GM20431 (cell line): ENCODE measurements around the gene ZNF750.

Experiments
- in situ Hi-C: fragments of 300-500 bp; cut with MseI, MboI; formaldehyde crosslinking; loops from one replicate; pipeline ENCODE4 v1.15.0; 2020; ENCODE audit warnings: low sequenced_read_pairs; ENCODE audit not compliant: unreplicated experiment

Gene ZNF750

GRCh38 chr17:82873521-82873920 is 33.7 kb upstream of the ZNF750 start:
- in situ Hi-C loops: no loop called here

- in situ Hi-C loops: no loop called here
Observed at GRCh38 chr17:82872591-82873520, 33.0 kb upstream of the ZNF750 start.

GRCh38 chr17:82871776-82872561 is 32.1 kb upstream of the ZNF750 start:
- in situ Hi-C loops: no loop called here

DNA sequence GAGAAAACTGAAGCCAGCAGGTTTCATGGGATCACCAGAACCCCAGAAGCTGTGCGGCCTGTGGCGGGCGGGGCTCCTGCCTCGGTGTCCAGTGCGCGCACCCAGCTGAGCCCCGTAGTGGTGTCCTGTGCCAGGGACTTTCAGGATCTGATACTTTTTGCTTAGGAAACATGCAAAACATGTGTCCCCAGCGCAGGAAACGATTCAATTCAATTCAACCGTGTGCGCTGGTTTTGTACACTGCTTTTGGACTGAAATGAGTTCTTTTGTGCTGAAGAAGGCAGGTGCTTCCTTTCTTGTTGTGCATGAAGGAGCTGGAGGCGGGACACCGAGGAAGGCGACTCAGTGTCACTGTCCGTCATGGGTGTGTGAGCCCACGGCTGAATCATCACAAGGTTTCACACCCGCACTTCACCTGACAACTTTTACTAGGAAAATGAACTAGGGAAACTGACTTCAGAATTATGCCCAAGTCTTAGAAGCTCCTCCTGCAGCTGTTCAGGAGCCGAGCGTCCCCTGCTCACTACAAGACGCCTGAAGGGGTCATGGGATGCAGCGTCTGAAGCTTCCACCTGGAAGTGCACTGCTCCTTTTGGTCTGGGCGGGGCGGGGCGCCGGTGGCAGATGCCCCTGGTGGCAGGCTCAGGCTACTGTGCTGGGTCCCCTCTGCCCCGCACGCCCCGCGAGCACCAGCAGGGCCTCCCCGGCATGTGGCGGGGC is 31.4 kb upstream of the ZNF750 start:
- in situ Hi-C loops: no loop called here

DNA sequence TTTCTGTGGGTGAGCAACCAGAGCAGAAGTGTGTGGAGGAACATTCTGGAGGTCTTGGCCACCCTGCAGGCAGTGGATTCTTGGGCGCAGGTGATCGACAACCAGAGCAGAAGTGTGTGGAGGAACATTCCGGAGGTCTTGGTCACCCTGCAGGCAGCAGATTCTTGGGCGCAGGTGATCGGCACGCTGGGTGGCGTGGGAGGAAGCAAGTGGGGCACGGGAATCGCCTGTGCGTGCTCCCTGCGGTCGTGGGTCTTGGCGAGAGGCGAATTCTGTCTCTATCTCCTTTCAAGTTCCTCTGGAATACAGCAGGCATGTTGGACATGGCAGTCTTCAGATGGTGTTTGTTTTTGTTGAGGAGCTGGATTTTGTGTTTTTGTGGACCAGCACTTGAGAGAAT is 30.7 kb upstream of the ZNF750 start:
- in situ Hi-C loops: no loop called here

DNA sequence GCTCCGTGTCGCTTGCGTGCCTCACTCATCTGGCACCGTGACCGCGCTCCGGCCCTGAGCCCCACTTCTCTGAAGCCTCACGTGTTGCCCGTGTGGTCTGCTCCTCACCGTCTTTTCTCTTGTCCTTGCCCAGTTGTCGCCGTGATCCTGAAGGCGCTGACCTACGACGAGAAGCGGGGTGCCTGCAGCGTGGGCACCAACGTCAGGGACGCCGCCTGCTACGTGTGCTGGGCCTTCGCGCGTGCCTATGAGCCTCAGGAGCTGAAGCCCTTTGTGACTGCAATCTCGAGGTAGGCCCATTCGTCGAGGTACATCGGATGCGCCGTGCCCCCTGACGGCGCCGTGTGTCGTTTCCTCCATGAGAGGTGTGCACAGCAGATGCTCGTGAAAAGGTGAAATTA is 30.3 kb upstream of the ZNF750 start:
- in situ Hi-C loops: no loop called here

GRCh38 chr17:82869536-82869935 is 29.7 kb upstream of the ZNF750 start:
- in situ Hi-C loops: no loop called here

DNA sequence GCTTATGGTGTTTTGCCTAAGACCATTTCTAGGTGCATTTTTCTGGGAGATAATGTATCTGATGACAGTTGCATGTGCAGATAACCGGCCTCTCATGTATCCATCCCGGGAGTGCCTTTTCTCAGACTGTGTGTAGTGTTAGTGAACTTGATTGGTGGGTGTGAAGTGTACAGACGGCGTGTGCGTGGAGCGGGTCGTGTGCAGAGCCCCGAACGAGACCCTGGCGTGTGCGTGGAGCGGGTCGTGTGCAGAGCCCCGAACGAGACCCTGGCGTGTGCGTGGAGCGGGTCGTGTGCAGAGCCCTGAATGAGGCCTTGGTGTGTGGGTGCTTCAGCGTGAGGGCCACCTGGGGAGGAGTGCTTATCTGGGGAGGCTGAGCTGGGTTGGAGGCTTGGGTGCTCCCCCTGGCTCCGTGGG is 28.9 kb upstream of the ZNF750 start:
- in situ Hi-C loops: no loop called here

GRCh38 chr17:82867763-82868325 is 28.0 kb upstream of the ZNF750 start:
- in situ Hi-C loops: no loop called here

GRCh38 chr17:82866590-82867191 is 26.9 kb upstream of the ZNF750 start:
- in situ Hi-C loops: no loop called here

DNA sequence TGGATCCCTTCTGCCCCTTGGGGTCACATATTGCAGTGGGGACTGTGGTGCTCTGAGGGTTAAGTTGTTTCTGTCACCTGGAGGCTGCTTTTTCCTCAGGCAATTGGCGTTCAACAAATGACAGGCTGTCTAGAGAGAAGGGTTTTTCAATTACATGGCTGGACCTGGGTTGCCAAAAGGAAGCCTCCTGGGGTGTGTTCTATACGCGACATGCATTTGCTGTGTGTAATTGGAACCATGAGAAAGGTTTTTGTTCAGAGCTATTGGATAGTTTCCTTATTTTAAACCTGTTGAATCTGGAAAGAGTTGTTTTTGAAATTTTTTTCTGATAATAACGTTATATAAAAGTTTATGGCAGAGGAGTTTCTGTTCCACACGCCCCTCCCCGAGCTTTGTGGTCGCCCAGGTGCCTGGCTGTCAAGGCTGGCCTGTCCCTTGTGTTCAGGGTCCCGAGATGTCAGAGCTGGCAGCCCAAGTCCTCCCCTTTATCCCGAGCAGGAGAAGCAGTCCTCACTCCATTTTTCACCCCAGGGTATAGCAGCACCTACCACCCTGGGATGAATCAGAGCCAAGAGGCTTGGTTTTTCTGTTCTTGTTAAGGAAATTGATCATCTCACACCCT is 26.1 kb upstream of the ZNF750 start:
- in situ Hi-C loops: no loop called here

DNA sequence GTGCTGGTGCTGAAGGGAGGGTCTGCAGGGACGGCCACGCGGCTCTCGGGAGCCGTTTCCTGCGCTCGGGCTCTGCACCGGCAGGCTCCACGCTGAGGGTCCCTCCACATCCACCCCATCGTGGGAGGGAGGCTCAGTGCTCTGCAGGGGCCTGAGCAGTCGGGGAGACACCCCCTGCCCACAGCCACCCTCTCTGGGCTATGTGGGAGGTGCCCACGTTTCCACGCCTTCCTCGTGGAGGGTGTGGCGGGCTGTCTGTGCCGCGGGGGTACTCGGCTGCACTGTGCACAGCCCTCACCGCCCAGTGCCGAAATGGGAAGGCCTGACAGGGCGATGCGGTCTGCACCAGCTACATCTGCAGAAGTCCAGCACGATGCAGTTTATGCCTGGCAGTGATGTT is 25.5 kb upstream of the ZNF750 start:
- in situ Hi-C loops: no loop called here

DNA sequence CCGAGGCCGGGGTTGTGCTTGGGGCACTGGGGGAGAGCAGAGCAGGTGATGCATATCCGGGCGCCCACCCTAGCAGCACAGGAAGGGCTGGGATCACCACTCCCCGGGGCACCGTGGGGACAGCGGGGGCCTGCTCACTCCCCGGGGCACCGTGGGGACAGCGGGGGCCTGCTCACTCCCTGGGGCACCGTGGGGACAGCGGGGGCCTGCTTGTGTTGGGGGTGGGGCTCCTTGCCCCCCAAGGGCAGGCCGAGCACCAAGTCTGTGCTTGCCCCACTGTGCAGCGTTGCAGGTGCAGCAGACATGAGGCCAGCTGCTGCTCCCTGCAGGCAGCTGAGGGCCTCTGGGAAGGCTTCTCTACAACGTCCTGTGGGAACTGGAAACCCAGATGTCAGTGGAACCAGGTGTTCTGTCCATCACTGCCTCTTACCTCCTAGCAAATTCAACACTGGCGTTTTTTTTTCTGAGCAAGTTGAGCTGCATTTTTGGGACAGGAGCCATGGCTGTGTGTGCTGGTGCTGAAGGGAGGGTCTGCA is 25.0 kb upstream of the ZNF750 start:
- in situ Hi-C loops: no loop called here

DNA sequence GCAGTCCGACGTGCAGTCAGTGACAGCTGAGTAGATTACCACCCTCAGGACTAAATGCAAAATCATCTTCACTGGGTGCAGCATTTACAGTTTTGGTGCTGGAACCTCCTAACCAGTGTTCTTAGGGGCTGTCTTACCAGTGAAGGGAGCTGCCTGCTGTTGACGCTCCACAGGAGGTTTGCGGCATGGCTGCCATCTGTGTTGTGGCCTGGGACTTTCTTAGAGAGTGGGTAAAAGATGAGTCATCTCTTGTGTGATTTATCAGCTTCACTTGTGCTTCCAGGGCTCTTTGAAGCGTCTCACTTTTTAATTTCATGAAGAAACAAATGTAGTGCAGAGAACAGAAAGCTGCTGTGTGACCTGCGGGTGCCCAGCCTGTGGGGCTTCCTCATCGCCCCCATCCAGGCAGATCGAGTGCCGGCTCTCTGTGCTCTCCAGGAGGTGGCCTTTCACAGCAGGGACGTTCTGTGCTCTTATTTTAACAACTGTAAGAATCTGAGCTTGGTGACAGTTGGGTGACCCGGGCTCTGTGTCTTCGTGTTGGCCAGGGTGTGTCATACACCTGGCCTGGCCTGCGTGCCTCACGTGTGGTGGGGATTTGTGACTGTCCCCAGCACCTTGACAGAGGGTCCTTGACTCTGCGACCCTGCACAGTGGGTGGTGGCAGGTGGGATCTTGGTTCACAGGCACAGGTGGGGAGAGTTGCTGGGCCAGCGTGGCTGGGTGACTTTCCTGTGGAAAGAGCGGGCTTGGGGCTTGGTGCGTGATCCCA is 24.3 kb upstream of the ZNF750 start:
- in situ Hi-C loops: no loop called here

- in situ Hi-C loops: no loop called here
Observed at GRCh38 chr17:82863383-82863940, 23.6 kb upstream of the ZNF750 start.

DNA sequence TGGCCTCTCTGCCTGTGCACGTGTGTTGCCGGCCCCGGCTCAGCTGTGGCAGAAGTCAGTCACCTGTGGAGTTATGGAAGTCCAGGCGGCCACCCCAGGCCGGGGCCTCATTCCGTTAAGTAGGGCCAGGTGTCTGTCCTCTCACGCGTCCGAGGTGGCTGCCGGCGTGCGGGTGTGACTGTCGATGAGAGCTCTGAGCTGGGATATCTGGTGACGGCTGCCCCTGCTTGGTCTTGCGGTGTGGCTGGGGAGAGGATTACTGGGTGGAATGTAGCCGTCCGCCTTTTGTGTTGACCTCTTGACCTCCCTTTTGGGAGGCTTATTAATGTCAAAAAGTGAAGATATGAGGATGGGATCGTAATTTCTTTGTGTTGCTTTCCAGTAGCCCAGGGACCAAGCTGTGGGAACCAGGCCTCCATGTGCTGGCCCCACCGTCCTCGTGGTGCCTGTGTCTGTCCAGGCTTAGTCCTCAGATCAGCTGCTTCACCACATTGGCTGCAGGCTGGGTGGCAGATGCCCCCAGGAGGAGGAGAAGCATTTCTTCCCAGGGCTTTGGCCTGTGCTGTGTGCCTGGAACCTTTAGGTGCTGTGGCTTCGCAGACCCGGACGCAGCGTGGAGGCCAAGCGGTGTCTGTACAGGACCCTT is 23.0 kb upstream of the ZNF750 start:
- in situ Hi-C loops: no loop called here

DNA sequence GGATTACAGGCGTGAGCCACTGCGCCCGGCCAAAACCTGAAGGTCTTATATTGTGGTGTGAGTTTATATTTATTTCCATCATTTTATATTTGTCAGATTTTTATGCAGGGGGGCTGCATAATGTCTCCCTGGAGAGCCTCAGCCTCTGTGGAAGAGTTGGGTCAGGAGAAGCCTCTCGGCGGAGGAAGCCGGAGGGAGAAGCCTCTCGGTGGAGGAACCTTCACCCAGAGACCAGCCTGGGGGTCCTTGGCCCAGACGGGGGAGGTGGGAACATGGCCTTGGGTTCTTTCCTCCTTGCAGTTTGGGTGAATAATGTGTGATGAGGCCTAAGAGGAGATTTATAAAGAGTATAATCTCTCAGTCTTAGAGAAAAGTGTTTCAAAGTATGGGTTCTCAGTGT is 22.4 kb upstream of the ZNF750 start:
- in situ Hi-C loops: no loop called here

DNA sequence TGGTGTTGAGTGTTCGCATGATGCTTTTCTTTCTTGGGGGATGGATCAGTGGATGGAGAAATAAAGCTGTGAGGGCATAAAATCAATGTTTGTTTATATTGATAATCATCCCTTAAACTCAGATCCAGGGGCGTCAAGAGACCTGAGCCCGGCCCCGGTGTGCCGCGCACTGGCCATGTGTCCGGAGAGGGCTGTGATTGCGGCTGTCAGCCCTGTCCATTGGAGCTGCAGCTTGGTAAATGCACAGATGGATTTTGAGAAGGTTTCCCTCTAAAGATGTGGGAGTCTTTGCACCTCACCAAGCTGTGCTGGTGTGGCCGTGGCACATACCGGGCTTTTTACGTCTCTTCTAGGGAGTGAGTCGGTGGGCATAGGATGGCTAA is 21.6 kb upstream of the ZNF750 start:
- in situ Hi-C loops: no loop called here
